GM12864 (cell line): ENCODE data around the gene INHBE.

Source experiments
- DNase-seq: peaks from one replicate; pipeline ENCODE4 v3.0.0-alpha.2; 2011; ENCODE audit warnings: low read depth
- H3K4me3 ChIP-seq: 2 replicates; pipeline ENCODE4 v1.5.1; 2011; ENCODE audit warnings: mild to moderate bottlenecking, low read depth, low read length, control low read depth
- TF ChIP-seq, protein P1 (sequence below): IDR thresholded peaks from 2 replicates; pipeline ENCODE4 v1.5.1; 2011; ENCODE audit warnings: low read depth, mild to moderate bottlenecking, moderate library complexity, low read length, control low read depth, inconsistent platforms; ENCODE audit errors: missing control alignments

Gene INHBE

DNA sequence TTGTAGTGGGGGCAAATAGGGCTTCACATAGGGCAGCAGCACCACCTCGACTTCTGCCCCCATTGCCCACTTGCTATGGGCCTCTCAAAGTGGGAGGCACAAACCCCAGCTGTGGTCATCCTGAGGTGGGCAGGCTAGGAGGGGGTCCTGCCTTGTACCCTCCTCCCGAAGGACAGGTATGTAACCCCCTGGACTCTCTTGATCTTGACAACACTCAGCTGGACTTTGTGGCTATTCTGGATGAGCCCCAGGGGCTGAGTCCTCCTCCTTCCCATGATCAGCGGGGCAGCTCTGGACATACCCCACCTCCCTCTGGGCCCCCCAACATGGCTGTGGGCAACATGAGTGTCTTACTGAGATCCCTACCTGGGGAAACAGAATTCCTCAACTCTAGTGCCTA is 16.6 kb downstream of the INHBE start:
- TF ChIP-seq, protein P1, sequence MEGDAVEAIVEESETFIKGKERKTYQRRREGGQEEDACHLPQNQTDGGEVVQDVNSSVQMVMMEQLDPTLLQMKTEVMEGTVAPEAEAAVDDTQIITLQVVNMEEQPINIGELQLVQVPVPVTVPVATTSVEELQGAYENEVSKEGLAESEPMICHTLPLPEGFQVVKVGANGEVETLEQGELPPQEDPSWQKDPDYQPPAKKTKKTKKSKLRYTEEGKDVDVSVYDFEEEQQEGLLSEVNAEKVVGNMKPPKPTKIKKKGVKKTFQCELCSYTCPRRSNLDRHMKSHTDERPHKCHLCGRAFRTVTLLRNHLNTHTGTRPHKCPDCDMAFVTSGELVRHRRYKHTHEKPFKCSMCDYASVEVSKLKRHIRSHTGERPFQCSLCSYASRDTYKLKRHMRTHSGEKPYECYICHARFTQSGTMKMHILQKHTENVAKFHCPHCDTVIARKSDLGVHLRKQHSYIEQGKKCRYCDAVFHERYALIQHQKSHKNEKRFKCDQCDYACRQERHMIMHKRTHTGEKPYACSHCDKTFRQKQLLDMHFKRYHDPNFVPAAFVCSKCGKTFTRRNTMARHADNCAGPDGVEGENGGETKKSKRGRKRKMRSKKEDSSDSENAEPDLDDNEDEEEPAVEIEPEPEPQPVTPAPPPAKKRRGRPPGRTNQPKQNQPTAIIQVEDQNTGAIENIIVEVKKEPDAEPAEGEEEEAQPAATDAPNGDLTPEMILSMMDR, result no peak
- no peak for DNase-seq
- no peak overlapping the region for H3K4me3 ChIP-seq

DNA sequence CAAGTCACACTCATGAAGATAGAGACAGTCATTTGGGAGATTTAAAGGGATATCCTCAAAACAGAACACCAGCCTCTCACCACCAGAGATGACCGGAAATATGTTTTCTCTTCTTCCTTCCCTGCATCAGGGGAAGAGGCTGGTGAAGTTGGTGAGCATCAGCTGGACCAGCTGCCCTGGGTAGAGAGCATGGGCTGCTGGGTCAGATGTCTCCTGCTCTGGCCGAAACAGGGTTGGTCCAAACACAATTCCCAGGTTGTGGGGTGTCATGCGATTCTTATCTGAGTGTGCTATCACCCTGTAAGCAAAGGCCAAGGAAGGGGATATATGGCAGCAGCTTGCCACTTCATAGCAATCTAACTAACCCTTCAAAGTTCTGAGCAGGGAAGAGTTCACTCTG is 17.3 kb downstream of the INHBE start:
- TF ChIP-seq, protein P1, result no peak
- DNase-seq, result no peak
- H3K4me3 ChIP-seq, result no peak overlapping the region

DNA sequence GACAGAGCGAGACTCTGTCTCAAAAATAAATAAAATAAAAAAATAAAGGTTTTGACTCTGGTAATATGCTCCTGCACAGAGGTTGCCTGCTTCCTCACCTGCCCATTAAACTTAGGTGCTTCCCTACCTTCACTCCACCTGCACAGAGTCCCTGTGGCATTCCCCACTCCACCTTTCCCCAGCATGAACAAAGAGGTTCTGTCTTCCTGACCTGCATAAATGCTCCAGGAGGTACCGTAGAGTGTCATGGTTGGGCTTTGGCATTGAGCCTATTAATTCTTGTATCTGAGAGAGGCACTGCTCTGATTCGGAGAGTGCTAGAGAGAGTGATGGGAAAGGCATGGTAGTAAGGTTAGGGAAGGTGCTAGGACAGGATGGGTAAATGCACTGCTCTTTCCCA is 18.3 kb downstream of the INHBE start:
- H3K4me3 ChIP-seq, result no peak overlapping the region
- TF ChIP-seq, protein P1, result no peak
- DNase-seq, result no peak

DNA sequence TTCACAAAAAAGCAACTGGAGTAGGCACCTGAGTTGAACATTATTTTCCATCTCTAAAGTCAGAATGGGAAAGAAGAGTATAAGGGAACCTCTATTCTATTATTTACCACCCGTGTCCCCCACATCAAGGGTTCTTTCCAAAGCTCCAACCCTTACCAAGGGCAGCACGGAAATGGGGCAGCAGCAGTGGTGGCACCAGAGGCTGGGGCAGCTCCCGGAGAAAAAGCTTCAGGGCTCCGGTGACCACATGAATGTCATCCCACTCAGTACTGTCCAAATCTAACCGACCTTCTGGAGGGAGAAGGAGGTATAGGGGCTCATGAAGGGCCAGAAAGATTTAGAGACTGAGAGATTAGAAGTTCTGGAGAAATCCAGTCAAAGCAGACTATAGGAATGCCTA is 18.8 kb downstream of the INHBE start:
- no peak overlapping the region for H3K4me3 ChIP-seq
- TF ChIP-seq, protein P1, result no peak
- no peak for DNase-seq

DNA sequence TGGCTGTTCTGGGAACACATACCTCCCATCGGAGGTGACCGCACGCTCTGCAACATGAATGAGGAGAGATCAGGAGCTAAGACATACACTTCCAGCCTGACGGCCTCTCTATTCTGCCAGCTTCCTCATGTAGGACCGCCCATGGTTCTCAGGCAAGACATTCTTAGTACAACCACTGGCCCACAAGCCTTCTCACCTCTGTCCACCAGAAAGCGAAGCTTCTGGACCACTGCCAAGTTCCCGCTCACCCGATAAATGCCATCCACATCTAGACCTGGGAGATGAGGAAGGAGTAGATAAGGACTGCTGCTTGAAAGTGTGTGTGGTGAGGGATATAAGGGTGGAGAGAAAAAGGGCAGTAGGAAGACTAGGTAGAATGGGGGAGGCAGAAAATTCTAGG is 19.3 kb downstream of the INHBE start:
- no peak overlapping the region for H3K4me3 ChIP-seq
- TF ChIP-seq, protein P1, result no peak
- DNase-seq, result no peak

DNA sequence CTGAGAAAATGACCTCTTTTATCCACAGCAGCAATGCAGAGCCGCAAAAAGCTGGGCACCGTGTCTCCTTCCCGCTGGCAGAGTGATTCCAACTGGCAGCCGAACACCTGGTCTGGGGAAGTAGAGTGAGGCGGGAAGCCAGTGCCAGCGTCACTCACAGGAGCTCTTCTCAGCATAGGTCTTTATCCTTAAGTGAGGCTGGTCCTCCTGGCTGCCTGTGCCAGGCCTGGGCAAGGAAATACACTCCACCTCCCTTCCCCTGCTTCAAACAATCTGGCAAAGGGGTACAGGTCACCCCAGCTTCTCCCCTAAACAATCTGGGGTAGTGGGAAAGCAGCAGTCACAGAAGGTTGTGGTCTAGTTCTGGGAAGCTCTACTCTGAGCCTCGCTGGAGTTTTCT is 19.8 kb downstream of the INHBE start:
- DNase-seq, result no peak
- no peak overlapping the region for H3K4me3 ChIP-seq
- TF ChIP-seq, protein P1, result no peak

DNA sequence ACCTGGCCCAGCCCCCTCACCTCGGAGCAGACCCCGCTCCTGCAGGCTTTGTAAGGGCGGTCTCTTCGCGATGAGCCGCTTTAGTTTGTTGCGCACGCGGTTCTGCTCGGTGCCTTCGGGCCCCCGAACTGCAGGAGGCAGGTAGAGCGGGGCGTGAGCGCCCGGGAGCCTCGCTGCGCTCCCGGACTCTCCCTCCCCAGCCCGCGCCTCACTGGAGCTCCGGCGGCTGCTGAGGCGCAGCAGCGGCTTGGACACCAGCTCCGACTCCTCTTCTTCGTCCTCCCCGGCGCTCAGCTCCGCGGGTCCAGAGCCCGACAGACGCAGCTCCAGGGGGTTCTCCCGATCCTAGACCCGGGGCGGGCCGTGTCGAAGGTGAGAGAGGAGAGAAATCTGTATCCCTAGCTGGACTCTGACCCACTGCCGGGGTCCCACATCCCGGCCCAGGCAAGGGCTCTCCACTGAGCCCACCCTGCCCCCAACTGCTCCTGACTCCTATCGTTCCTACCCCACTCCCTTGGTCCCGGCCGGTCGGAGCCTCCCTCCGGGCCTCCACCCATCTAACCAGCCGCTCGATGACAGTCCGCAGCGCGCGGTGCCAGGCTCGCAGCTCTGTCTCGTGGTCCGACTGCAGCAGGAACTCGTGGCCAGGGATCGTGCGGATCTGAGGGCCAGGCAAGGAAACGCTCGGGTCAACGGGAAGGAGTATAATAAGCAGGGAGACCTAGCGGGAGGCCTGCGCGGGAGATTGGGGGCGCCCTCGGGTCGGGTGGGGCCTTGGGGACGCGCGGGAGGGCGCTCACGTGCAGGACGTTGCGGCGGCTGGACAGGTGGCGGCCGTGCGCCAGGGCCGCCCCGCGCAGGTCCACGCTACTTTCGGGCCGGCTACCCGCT is 20.4 kb downstream of the INHBE start:
- TF ChIP-seq, protein P1, result no peak
- H3K4me3 ChIP-seq, result peak overlapping the region; percentile 72
- DNase-seq, result no peak
